B cell (primary cell): Measurements from ENCODE around the gene KRTAP4-9. TPM values are rescaled to one million over a fixed set of nuclear protein-coding genes. Genes with fewer than 3 reads are reported as not detected.
"Not testable (repeated sequence)": the region's sequence is repeated elsewhere in the genome, so short reads cannot be mapped to it uniquely, and the experiment has no call there.

ENCODE experiments used
- ATAC-seq: fragments of 200-7000 bp; cut with Tn5 transposase; one replicate; pipeline ENCODE4 v1.10.0; 2021; ENCODE audit warnings: low read depth, mild to moderate bottlenecking, moderate number of reproducible peaks, moderate library complexity
- CTCF ChIA-PET: fragments of 350-600 bp; sonication (Branson Sonifier 250); formaldehyde crosslinking; loops from one replicate; lab custom pipeline; 2021; ENCODE audit warnings: antibody characterized with exemption, inconsistent platforms; lab: Charles Lee
- POLR2A ChIA-PET: fragments of 350-600 bp; sonication (Branson Sonifier 250); formaldehyde crosslinking; loops from one replicate; lab custom pipeline; 2021; ENCODE audit warnings: antibody characterized with exemption; lab: Charles Lee
- DNase-seq: peaks from one replicate; pipeline ENCODE4 v3.0.0; 2013
- H2AFZ ChIP-seq: 2 replicates; pipeline ENCODE4 v1.6.1; 2012; ENCODE audit warnings: mild to moderate bottlenecking, low read depth, low read length; ENCODE audit not compliant: insufficient read depth, poor library complexity, severe bottlenecking
- H3K27ac ChIP-seq, 2 donors: 1 replicate in 1 of 2; 2 replicates in 1 of 2; pipeline ENCODE4 v1.5.1; 2012 to 2013; ENCODE audit warnings: low read length in 2 of 2, mild to moderate bottlenecking in 2 of 2, moderate library complexity in 1 of 2
- H3K27me3 ChIP-seq, 4 experiments: fragments of 200-600 bp in 1 of 4; sonication (generic) in 1 of 4; replicated peaks in 1 of 4; 1 replicate in 2 of 4; 2 replicates in 2 of 4; pipeline versions ENCODE4 v1.6.1 to v1.7.0; 2013 to 2016; ENCODE audit warnings: low read length in 3 of 4, mild to moderate bottlenecking in 2 of 4, mixed read lengths in 1 of 4, moderate library complexity in 1 of 4; ENCODE audit not compliant: insufficient read depth in 4 of 4, control insufficient read depth in 3 of 4; ENCODE audit errors: control extremely low read depth in 1 of 4
- H3K36me3 ChIP-seq, 2 experiments: replicated peaks in 1 of 2; 1 replicate in 1 of 2; 2 replicates in 1 of 2; pipeline versions ENCODE4 v1.6.1 to v1.7.1; 2013; ENCODE audit warnings: low read length in 1 of 2; ENCODE audit not compliant: insufficient read depth in 2 of 2, control insufficient read depth in 1 of 2; ENCODE audit errors: control extremely low read depth in 1 of 2, extremely low read depth in 1 of 2
- H3K4me1 ChIP-seq, 2 donors: fragments of 200-600 bp in 1 of 2; sonication (generic) in 1 of 2; 1 replicate in 1 of 2; 2 replicates in 1 of 2; pipeline versions ENCODE4 v1.5.1 to v1.6.1; 2013 to 2017; ENCODE audit warnings: low read length in 2 of 2; ENCODE audit not compliant: control insufficient read depth in 2 of 2, insufficient read depth in 2 of 2
- H3K4me2 ChIP-seq: replicated peaks from 2 replicates; pipeline ENCODE3; 2012; ENCODE audit warnings: mild to moderate bottlenecking, low read depth, low read length; ENCODE audit not compliant: poor library complexity, severe bottlenecking
- H3K4me3 ChIP-seq, 5 experiments: fragments of 200-600 bp in 1 of 5; sonication (generic) in 1 of 5; 1 replicate in 3 of 5; 2 replicates in 2 of 5; pipeline versions ENCODE4 v1.5.1 to v1.7.0; 2011 to 2016; ENCODE audit warnings: low read length in 4 of 5, mild to moderate bottlenecking in 4 of 5, low read depth in 2 of 5, control low read depth in 1 of 5, moderate library complexity in 1 of 5; ENCODE audit not compliant: insufficient read depth in 1 of 5; ENCODE audit errors: control extremely low read depth in 1 of 5, extremely low read depth in 1 of 5
- H3K79me2 ChIP-seq: fragments of 200-600 bp; sonication (generic); one replicate; pipeline ENCODE4 v1.6.0; 2016; ENCODE audit warnings: low read length; ENCODE audit not compliant: control insufficient read depth, insufficient read depth
- H3K9ac ChIP-seq: fragments of 200-600 bp; sonication (generic); 2 replicates; pipeline ENCODE4 v1.6.1; 2017; ENCODE audit warnings: mild to moderate bottlenecking, low read length, moderate library complexity
- H3K9me3 ChIP-seq, 3 donors: one replicate each; pipeline versions ENCODE4 v1.6.1 to v1.7.1; 2013; ENCODE audit warnings: low read length in 2 of 3; ENCODE audit not compliant: control insufficient read depth in 2 of 3, insufficient read depth in 1 of 3; ENCODE audit errors: control extremely low read depth in 1 of 3
- H4K20me1 ChIP-seq: 2 replicates; pipeline ENCODE4 v1.6.0; 2012; ENCODE audit warnings: mild to moderate bottlenecking, low read length; ENCODE audit not compliant: insufficient read depth, control insufficient read depth, poor library complexity, severe bottlenecking
- H3K27ac Mint-ChIP-seq: one replicate; pipeline ENCODE4 v1.8.0; 2021; ENCODE audit warnings: mixed read lengths
- H3K27me3 Mint-ChIP-seq: one replicate; pipeline ENCODE4 v1.8.0; 2021; ENCODE audit warnings: mixed read lengths
- H3K4me1 Mint-ChIP-seq: one replicate; pipeline ENCODE4 v1.8.0; 2021; ENCODE audit warnings: mixed read lengths
- H3K4me3 Mint-ChIP-seq: one replicate; pipeline ENCODE4 v1.8.0; 2021; ENCODE audit warnings: mixed read lengths
- H3K9me3 Mint-ChIP-seq: one replicate; pipeline ENCODE4 v1.8.0; 2022; ENCODE audit warnings: mixed read lengths; ENCODE audit not compliant: insufficient read depth
- EZH2 ChIP-seq: IDR thresholded peaks from 2 replicates; pipeline ENCODE4 v1.6.1; 2012; ENCODE audit warnings: borderline replicate concordance, low read depth, mild to moderate bottlenecking, moderate library complexity, low read length; ENCODE audit not compliant: insufficient read depth, poor library complexity, severe bottlenecking
- WGBS: methylation state at CpG from one replicate; pipeline ENCODE4 v1.1.5; 2013; ENCODE audit warnings: missing lambda C conversion rate; ENCODE audit not compliant: insufficient coverage; 5-methylcytosine and 5-hydroxymethylcytosine counted together
- intact Hi-C: fragments of 100-400 bp; cut with micrococcal nuclease; formaldehyde crosslinking; loops from one replicate; pipeline ENCODE4 v1.10.0; 2022
- polyA plus RNA-seq: library from polyadenylated mRNA; depleted of rRNA; stranded (reverse); fragments of >200 nt; gene quantifications from 2 replicates; pipeline ENCODE4 v1.2.3, GENCODE V29; 2012
- total RNA-seq, 2 donors: library from RNA; stranded (reverse); fragments of 120-200 nt in 1 of 2; gene quantifications; 1 replicate in 1 of 2; 2 replicates in 1 of 2; pipeline versions ENCODE4 v1.2.3 to v1.2.4, GENCODE V29; 2013 to 2022
- TF ChIP-seq, protein P1 (sequence below): fragments of 200-600 bp; IDR thresholded peaks from one replicate; pipeline ENCODE4 v1.8.0; 2022; ENCODE audit warnings: antibody characterized with exemption, mild to moderate bottlenecking

The KRTAP4-9 gene
- total and polyA plus RNA-seq, 2 donors (not counting 1 experiment from before 2014, with no cell fraction given): not detected

DNA sequence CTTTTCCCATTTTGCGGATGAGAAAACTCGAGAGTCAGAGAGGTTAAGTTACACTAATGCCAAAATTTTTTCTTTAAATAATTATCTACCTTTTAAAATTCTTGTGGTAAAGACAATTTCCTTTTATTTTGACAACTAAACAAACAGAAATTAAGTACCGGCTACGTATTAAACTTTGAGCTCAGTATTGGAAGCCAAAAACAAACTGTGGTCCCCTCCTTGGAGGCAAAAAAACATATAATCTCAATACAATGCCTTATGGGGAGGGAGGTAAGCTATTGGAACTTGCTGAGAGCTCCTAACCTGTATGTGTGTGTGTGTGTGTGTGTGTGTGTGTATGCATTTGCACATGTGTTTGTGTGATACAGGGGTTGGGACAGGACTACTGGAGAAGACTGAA is 41.7 kb upstream of the KRTAP4-9 start:
- Mint-ChIP-seq H3K9me3 (no peaks in the 10 kb centered on the region), H3K27me3 (peaks cover 37% of the 10 kb centered on the region), H3K4me3 (no peak overlapping the region), H3K4me1 (no peaks in the 10 kb centered on the region), H3K27ac (no peak overlapping the region)
- ChIA-PET POLR2A (no interaction called here), CTCF (no interaction called here)
- Histone ChIP-seq H3K79me2 (no peaks in the 10 kb centered on the region), H3K27me3 (peaks cover 0 to 6% (median 2%) of the 10 kb centered on the region in 4 experiments), H3K9me3 (no peaks in the 10 kb centered on the region), H3K27ac (no peak overlapping the region), H4K20me1 (no peaks in the 10 kb centered on the region), H3K36me3 (no peaks in the 10 kb centered on the region), H3K4me3 (no peak overlapping the region), H2AFZ (no peak overlapping the region), H3K4me1 (no peaks in the 10 kb centered on the region), H3K4me2 (no peak overlapping the region), H3K9ac (no peak overlapping the region)
- ATAC-seq (no peak), DNase-seq (no peak)
- intact Hi-C loops: no loop called here
- TF ChIP-seq, protein P1, sequence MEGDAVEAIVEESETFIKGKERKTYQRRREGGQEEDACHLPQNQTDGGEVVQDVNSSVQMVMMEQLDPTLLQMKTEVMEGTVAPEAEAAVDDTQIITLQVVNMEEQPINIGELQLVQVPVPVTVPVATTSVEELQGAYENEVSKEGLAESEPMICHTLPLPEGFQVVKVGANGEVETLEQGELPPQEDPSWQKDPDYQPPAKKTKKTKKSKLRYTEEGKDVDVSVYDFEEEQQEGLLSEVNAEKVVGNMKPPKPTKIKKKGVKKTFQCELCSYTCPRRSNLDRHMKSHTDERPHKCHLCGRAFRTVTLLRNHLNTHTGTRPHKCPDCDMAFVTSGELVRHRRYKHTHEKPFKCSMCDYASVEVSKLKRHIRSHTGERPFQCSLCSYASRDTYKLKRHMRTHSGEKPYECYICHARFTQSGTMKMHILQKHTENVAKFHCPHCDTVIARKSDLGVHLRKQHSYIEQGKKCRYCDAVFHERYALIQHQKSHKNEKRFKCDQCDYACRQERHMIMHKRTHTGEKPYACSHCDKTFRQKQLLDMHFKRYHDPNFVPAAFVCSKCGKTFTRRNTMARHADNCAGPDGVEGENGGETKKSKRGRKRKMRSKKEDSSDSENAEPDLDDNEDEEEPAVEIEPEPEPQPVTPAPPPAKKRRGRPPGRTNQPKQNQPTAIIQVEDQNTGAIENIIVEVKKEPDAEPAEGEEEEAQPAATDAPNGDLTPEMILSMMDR: no peak
- TF ChIP-seq EZH2: no peak
- no CpG with 5 or more reads among the region's 4 CpGs for WGBS

DNA sequence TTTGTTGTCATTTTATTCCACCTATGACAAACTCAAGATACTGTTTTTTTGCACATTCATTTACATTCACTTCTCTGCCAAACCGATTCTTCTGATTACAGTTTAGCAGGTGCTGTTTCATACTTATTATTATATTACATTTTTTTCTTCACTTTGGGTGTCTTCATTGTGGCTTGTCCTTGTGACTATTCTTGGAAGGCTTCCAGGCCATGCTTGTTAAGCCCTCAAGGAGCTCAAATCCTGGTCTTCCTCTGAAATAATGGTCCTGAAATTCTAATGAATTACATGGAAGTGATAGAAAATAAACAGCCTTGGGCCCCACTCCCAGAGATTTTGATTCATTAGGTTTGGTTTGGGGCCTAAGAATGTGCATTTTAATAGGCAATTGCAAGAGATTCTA is 40.9 kb upstream of the KRTAP4-9 start:
- intact Hi-C loops: no loop called here
- WGBS: no CpG with 5 or more reads among the region's 1 CpG
- Histone ChIP-seq H3K79me2 (no peaks in the 10 kb centered on the region), H3K27ac (no peak overlapping the region), H3K4me1 (no peaks in the 10 kb centered on the region), H3K4me3 (no peak overlapping the region), H3K9me3 (no peaks in the 10 kb centered on the region), H3K4me2 (no peak overlapping the region), H2AFZ (no peak overlapping the region), H3K27me3 (peaks cover 0 to 6% (median 2%) of the 10 kb centered on the region in 4 experiments), H3K9ac (no peak overlapping the region), H4K20me1 (no peaks in the 10 kb centered on the region), H3K36me3 (no peaks in the 10 kb centered on the region)
- Mint-ChIP-seq H3K4me3 (no peak overlapping the region), H3K27me3 (peaks cover 31% of the 10 kb centered on the region), H3K4me1 (no peaks in the 10 kb centered on the region), H3K9me3 (no peaks in the 10 kb centered on the region), H3K27ac (no peak overlapping the region)
- ATAC-seq (no peak), DNase-seq (no peak)
- TF ChIP-seq, protein P1: no peak
- no peak for TF ChIP-seq EZH2
- CTCF ChIA-PET: no interaction called here
- POLR2A ChIA-PET: no interaction called here

DNA sequence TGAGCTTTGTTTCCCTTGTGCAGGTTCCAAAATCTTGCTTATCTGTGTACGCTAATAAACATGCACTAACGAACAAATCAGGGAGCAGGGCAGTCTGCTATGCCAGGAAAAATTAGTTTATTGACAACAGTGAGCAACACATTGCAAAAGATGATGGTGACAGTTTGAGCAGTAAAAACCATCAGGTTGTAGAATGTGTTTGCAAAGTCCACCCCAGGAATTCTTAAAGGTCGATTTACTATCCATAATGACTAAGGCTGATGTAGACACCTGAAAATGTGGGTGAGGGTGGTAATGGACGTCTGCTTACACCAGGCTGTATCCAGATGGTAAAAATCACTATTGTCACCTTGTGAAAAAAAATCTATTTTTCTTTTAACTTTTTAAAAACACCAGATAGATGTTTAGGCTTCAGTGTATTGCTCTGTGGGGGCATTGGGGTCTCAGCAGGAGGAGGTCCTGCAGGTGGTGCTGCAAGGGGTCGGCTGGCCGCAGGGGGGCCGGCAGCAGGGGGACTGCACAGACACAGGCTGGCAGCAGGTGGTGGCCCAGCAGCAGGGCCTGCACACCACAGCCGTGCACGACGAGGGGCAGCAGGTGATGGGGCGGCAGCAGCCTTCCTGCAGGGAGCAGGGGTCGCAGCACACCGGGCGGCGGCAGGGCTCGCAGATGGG is 40.0 kb upstream of the KRTAP4-9 start:
- WGBS: 100% methylated on average over 2 of the region's 16 CpGs
- H3K27ac ChIP-seq, POLR2A ChIA-PET, H2AFZ ChIP-seq, H3K4me3 Mint-ChIP-seq, H3K4me3 ChIP-seq, H3K4me1 ChIP-seq, CTCF ChIA-PET, H3K4me1 Mint-ChIP-seq, intact Hi-C loops, H3K9me3 ChIP-seq, H4K20me1 ChIP-seq, H3K36me3 ChIP-seq, H3K27me3 ChIP-seq, H3K9ac ChIP-seq, H3K4me2 ChIP-seq, DNase-seq, H3K79me2 ChIP-seq, ATAC-seq, H3K9me3 Mint-ChIP-seq, H3K27ac Mint-ChIP-seq: not testable (repeated sequence)
- H3K27me3 Mint-ChIP-seq: peaks cover 28% of the 10 kb centered on the region
